HCT116 (cell line): ENCODE results near the gene TSPAN16. TPM values are rescaled to one million over a fixed set of nuclear protein-coding genes. Genes with fewer than 3 reads are reported as not detected.

Experiments used
- ATAC-seq: fragments of 200-7000 bp; cut with Tn5 transposase; 2 replicates; pipeline ENCODE4 v1.9.1; 2020; ENCODE audit warnings: mild to moderate bottlenecking, moderate library complexity
- BruUV-seq: library from RNA; stranded (reverse); fragments of 400-500 nt; replicated peaks from 2 replicates; lab custom pipeline; 2021; lab: Mats Ljungman, UMichigan
- CTCF ChIA-PET: fragments of 300-600 bp; sonication (Branson Sonifier 250); formaldehyde crosslinking; loops from one replicate; lab custom pipeline; 2021; ENCODE audit warnings: antibody characterized with exemption; lab: Charles Lee
- POLR2A ChIA-PET: fragments of 300-600, 350-600 bp; sonication (Branson Sonifier 250); formaldehyde crosslinking; loops from one replicate; lab custom pipeline; 2021; ENCODE audit warnings: antibody characterized with exemption; lab: Charles Lee
- RAD21 ChIA-PET, 2 experiments: fragments of 300-600 bp; sonication (Branson Sonifier 250); formaldehyde crosslinking; loops; one replicate each; lab custom pipeline; 2023; ENCODE audit warnings: low total read pairs in 2 of 2; ENCODE audit not compliant: uncharacterized antibody in 2 of 2, unreplicated experiment in 2 of 2, low non-redundant PET in 1 of 2; lab: Charles Lee
- DNase-seq: peaks from one replicate; pipeline ENCODE4 v3.0.0-alpha.2; 2010; ENCODE audit warnings: low read depth, low spot score
- H2AFZ ChIP-seq: fragments of 200-600 bp; shearing (Covaris generic), sonication (generic); 2 replicates; pipeline ENCODE4 v1.6.1; 2017; ENCODE audit warnings: low read depth, mixed run types, mixed read lengths, antibody characterized with exemption, low read length; ENCODE audit not compliant: poor library complexity, severe bottlenecking
- H3K27ac ChIP-seq: 2 replicates; pipeline ENCODE4 v1.5.1; 2012; ENCODE audit warnings: low read depth, low read length
- H3K27me3 ChIP-seq: fragments of 200-600 bp; sonication (generic); 2 replicates; pipeline ENCODE4 v1.6.1; 2016; ENCODE audit warnings: mixed run types, low read length, mixed read lengths; ENCODE audit not compliant: insufficient read depth
- H3K36me3 ChIP-seq, 2 experiments: fragments of 200-500 bp in 1 of 2; fragments of 200-600 bp in 1 of 2; sonication (Bioruptor generic) in 1 of 2; sonication (generic) in 1 of 2; 2 replicates each; pipeline versions ENCODE4 v1.5.1 to v1.6.1; 2014 to 2016; ENCODE audit warnings: low read length in 2 of 2, inconsistent platforms in 1 of 2, mixed read lengths in 1 of 2, mixed run types in 1 of 2; ENCODE audit not compliant: insufficient read depth in 2 of 2, control insufficient read depth in 1 of 2
- H3K4me1 ChIP-seq, 2 experiments: fragments of 200-600 bp in 1 of 2; sonication (generic) in 1 of 2; 2 replicates each; pipeline versions ENCODE4 v1.5.1 to v1.6.1; 2012 to 2017; ENCODE audit warnings: low read length in 2 of 2, inconsistent platforms in 1 of 2, mild to moderate bottlenecking in 1 of 2, mixed read lengths in 1 of 2, mixed run types in 1 of 2, moderate library complexity in 1 of 2; ENCODE audit not compliant: insufficient read depth in 2 of 2, control insufficient read depth in 1 of 2
- H3K4me2 ChIP-seq: fragments of 200-600 bp; sonication (generic); 2 replicates; pipeline ENCODE4 v1.6.1; 2017; ENCODE audit warnings: mixed run types, low read length, mixed read lengths
- H3K4me3 ChIP-seq, 2 experiments: fragments of 200-600 bp in 1 of 2; sonication (generic) in 1 of 2; replicated peaks in 1 of 2; 2 replicates each; pipeline ENCODE4 v1.5.1; 2011 to 2016; ENCODE audit warnings: low read length in 2 of 2, control low read depth in 1 of 2, low read depth in 1 of 2, mild to moderate bottlenecking in 1 of 2, mixed read lengths in 1 of 2, mixed run types in 1 of 2
- H3K79me2 ChIP-seq: fragments of 200-600 bp; sonication (generic); 2 replicates; pipeline ENCODE4 v1.6.1; 2017; ENCODE audit warnings: mild to moderate bottlenecking, mixed run types, low read length, moderate library complexity, mixed read lengths; ENCODE audit not compliant: insufficient read depth
- H3K9ac ChIP-seq: fragments of 200-600 bp; sonication (generic); 2 replicates; pipeline ENCODE4 v1.6.1; 2016; ENCODE audit warnings: low read length, mixed read lengths
- H3K9me2 ChIP-seq: fragments of 200-600 bp; sonication (generic), shearing (Covaris generic); 2 replicates; pipeline ENCODE4 v1.6.1; 2017; ENCODE audit warnings: mixed run types, mild to moderate bottlenecking, moderate library complexity; ENCODE audit not compliant: insufficient read depth
- H3K9me3 ChIP-seq, 2 experiments: fragments of 200-500 bp in 1 of 2; fragments of 200-600 bp in 1 of 2; sonication (Bioruptor generic) in 1 of 2; sonication (generic) in 1 of 2; 2 replicates each; pipeline ENCODE4 v1.6.1; 2014 to 2017; ENCODE audit warnings: low read length in 2 of 2, mixed read lengths in 2 of 2, inconsistent platforms in 1 of 2, low read depth in 1 of 2, mild to moderate bottlenecking in 1 of 2, mixed run types in 1 of 2, moderate library complexity in 1 of 2; ENCODE audit not compliant: control insufficient read depth in 1 of 2, insufficient read depth in 1 of 2
- H4K20me1 ChIP-seq: fragments of 200-600 bp; sonication (generic), shearing (Covaris generic); 2 replicates; pipeline ENCODE4 v1.6.1; 2017; ENCODE audit warnings: mixed run types, mild to moderate bottlenecking, moderate library complexity; ENCODE audit not compliant: insufficient read depth
- CBX3 ChIP-seq: IDR thresholded peaks from 2 replicates; pipeline ENCODE4 v1.6.1; 2012; ENCODE audit warnings: low read depth
- EZH2 ChIP-seq: fragments of 200-600 bp; sonication (generic); IDR thresholded peaks from 2 replicates; pipeline ENCODE4 v1.6.1; 2017; ENCODE audit warnings: antibody characterized with exemption, mixed run types
- JUND ChIP-seq: IDR thresholded peaks from 2 replicates; pipeline ENCODE4 v1.6.1; 2012
- POLR2A ChIP-seq: IDR thresholded peaks from 2 replicates; pipeline ENCODE4 v1.7.0; 2011; ENCODE audit warnings: borderline replicate concordance; ENCODE audit not compliant: insufficient read depth, insufficient read length; ENCODE audit errors: extremely low read depth
- SP1 ChIP-seq: IDR thresholded peaks from 2 replicates; pipeline ENCODE4 v1.6.1; 2012; ENCODE audit warnings: low read depth
- ZFX ChIP-seq: fragments of 450-650 bp; IDR thresholded peaks from 2 replicates; pipeline ENCODE4 v1.6.1; 2017
- intact Hi-C: fragments of 100-400 bp; cut with micrococcal nuclease; formaldehyde crosslinking; loops from 2 replicates; pipeline ENCODE4 v1.10.0; 2022
- total RNA-seq: library from RNA; stranded (reverse); gene quantifications from one replicate; pipeline ENCODE4 v1.2.1, GENCODE V29; 2021; ENCODE audit not compliant: unreplicated experiment
- TF ChIP-seq, protein P1 (sequence below): IDR thresholded peaks from 2 replicates; pipeline ENCODE4 v1.6.1; 2012; ENCODE audit warnings: low read depth

TSPAN16 gene
- total RNA-seq, 1 experiment from 2014 or later: not detected

GRCh38 chr19:11342429-11342828, 46.5 kb downstream of the TSPAN16 start:
- intact Hi-C loops: no loop called here
- no peak for ATAC-seq
- H3K4me1 ChIP-seq: peaks cover 28 to 63% of the 10 kb centered on the region in 2 experiments
- no peak overlapping the region for H2AFZ ChIP-seq
- H3K79me2 ChIP-seq: 0 out of 2 replicates have a peak, but pooled peaks cover 9% of the 10 kb centered on the region
- peaks cover 0 to 5% of the 10 kb centered on the region in 2 experiments; a peak in 1 of 4 replicates for H3K9me3 ChIP-seq
- H3K27ac ChIP-seq: no peak overlapping the region
- no peaks in the 10 kb centered on the region for H4K20me1 ChIP-seq
- no TSS peak for BruUV-seq
- H3K36me3 ChIP-seq: peaks cover 0 to 8% of the 10 kb centered on the region in 2 experiments; a peak in 2 of 4 replicates
- no peak for DNase-seq
- ChIA-PET RAD21 (no interaction called here), CTCF (no interaction called here)
- H3K27me3 ChIP-seq: no peaks in the 10 kb centered on the region
- no peak overlapping the region for H3K9ac ChIP-seq
- TF ChIP-seq SP1: no peak
- no peak for TF ChIP-seq CBX3
- no peak for TF ChIP-seq POLR2A
- no peak for TF ChIP-seq JUND
- TF ChIP-seq, all 23 proteins: peak for 0
- Histone ChIP-seq H3K4me2 (no peak overlapping the region), H3K4me3 (no peak overlapping the region), H3K9me2 (no peaks in the 10 kb centered on the region)
- POLR2A ChIA-PET: no interaction called here

DNA sequence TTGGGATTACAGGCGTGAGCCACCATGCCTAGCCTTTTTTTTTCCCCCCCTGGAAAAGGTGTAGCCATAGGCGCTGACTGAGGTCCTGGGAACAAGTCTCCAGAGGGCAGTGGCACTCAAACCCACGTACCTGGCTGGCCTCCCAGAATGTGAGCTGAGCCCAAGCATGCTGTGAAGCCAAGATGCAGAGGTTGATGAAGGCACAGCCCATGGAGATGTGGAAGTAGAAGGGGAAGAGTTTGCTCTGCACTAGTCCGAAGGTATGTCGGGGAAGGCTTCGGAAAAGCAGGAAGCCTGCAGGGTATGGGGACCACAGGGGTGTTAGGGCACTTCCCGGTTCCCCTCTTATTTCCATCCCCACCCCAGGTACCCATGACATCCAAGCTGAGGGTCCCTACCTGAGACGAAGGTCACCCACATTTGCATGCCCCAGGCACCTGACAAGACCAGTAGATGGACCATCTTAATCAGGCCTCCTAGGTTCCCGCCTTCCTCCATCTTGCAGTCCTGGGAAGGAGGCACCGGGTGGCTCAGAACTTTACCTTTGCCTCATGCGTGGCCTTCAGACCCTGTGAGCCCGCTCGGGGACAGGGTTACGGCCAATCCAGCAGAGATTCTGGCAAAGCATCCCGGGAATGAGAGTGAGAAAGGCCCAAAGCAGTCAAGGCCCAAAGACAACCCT, 49.3 kb downstream of the TSPAN16 start:
- no peak for DNase-seq
- Histone ChIP-seq H3K9me3 (peaks cover 3 to 15% of the 10 kb centered on the region in 2 experiments; a peak in 2 of 4 replicates), H3K4me3 (peak overlapping the region; percentile 86 to 88), H3K36me3 (peaks cover 0 to 8% of the 10 kb centered on the region in 2 experiments; a peak in 2 of 4 replicates), H3K27ac (peak overlapping the region; percentile 64), H3K4me2 (peak overlapping the region; percentile 94), H3K27me3 (no peaks in the 10 kb centered on the region), H3K9me2 (no peaks in the 10 kb centered on the region), H3K9ac (peak overlapping the region; percentile 90), H3K4me1 (peaks cover 25 to 51% of the 10 kb centered on the region in 2 experiments)
- BruUV-seq: no TSS peak
- intact Hi-C loops: no loop called here
- ChIA-PET CTCF (interaction anchor here (2.4 kb wide), 1 partner anchor 38 kb away, joined by 8 read pairs; the partner anchor contains the start of gene EPOR), POLR2A (interaction anchor here (1.2 to 3.0 kb wide), 3 partner anchors 23 to 74 kb away, joined by 4 to 16 read pairs (median 5); partner anchors contain the start of genes RGL3 and SWSAP1), RAD21 (interaction anchor here in 1 of 2 experiments (1.0 kb wide), 1 partner anchor 36 kb away, joined by 4 read pairs; no protein-coding TSS in a partner anchor)
- no peak for ATAC-seq
- peak; percentile 36; the same call in 1 of the 2 replicates for TF ChIP-seq ZFX
- TF ChIP-seq EZH2: no peak
- TF ChIP-seq, protein P1, sequence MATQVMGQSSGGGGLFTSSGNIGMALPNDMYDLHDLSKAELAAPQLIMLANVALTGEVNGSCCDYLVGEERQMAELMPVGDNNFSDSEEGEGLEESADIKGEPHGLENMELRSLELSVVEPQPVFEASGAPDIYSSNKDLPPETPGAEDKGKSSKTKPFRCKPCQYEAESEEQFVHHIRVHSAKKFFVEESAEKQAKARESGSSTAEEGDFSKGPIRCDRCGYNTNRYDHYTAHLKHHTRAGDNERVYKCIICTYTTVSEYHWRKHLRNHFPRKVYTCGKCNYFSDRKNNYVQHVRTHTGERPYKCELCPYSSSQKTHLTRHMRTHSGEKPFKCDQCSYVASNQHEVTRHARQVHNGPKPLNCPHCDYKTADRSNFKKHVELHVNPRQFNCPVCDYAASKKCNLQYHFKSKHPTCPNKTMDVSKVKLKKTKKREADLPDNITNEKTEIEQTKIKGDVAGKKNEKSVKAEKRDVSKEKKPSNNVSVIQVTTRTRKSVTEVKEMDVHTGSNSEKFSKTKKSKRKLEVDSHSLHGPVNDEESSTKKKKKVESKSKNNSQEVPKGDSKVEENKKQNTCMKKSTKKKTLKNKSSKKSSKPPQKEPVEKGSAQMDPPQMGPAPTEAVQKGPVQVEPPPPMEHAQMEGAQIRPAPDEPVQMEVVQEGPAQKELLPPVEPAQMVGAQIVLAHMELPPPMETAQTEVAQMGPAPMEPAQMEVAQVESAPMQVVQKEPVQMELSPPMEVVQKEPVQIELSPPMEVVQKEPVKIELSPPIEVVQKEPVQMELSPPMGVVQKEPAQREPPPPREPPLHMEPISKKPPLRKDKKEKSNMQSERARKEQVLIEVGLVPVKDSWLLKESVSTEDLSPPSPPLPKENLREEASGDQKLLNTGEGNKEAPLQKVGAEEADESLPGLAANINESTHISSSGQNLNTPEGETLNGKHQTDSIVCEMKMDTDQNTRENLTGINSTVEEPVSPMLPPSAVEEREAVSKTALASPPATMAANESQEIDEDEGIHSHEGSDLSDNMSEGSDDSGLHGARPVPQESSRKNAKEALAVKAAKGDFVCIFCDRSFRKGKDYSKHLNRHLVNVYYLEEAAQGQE: no peak
- TF ChIP-seq, all 23 proteins: peak for 1
- Histone ChIP-seq H4K20me1 (no peaks in the 10 kb centered on the region), H2AFZ (no peak overlapping the region), H3K79me2 (0 out of 2 replicates have a peak, but pooled peaks cover 9% of the 10 kb centered on the region)
